HepG2 (cell line): Measurements from ENCODE around the gene ARMH2. TPM values are rescaled to one million over a fixed set of nuclear protein-coding genes. Genes with fewer than 3 reads are reported as not detected.

Source experiments
- AKNA ChIP-seq: sonication (generic); formaldehyde crosslinking; IDR thresholded peaks from 2 replicates; pipeline ENCODE4 v1.4.0; 2020; ENCODE audit warnings: missing genetic modification reagents, borderline replicate concordance
- CBX5 ChIP-seq: sonication (generic); formaldehyde crosslinking; IDR thresholded peaks from 2 replicates; pipeline ENCODE4 v1.4.0; 2020; ENCODE audit warnings: missing genetic modification reagents, borderline replicate concordance
- ETV5 ChIP-seq: IDR thresholded peaks from 2 replicates; pipeline ENCODE4 v1.6.1; 2018; ENCODE audit warnings: missing biosample characterization, missing genetic modification reagents, inconsistent platforms, borderline replicate concordance
- FOSL1 ChIP-seq: sonication (generic); formaldehyde crosslinking; IDR thresholded peaks from 2 replicates; pipeline ENCODE4 v1.9.0; 2021; ENCODE audit warnings: missing genetic modification reagents, borderline replicate concordance
- RARG ChIP-seq: sonication (generic); formaldehyde crosslinking; IDR thresholded peaks from 2 replicates; pipeline ENCODE4 v1.4.0; 2020; ENCODE audit warnings: low read depth, mild to moderate bottlenecking, missing genetic modification reagents
- SRSF4 ChIP-seq: fragments of 200-400 bp; formaldehyde crosslinking; IDR thresholded peaks from one replicate; pipeline ENCODE4 v1.6.1; 2018; ENCODE audit warnings: mild to moderate bottlenecking, low read depth, low read length, moderate library complexity; ENCODE audit not compliant: poor library complexity, severe bottlenecking
- ZGPAT ChIP-seq: IDR thresholded peaks from 2 replicates; pipeline ENCODE4 v1.6.1; 2016; ENCODE audit warnings: mild to moderate bottlenecking
- ZNF280B ChIP-seq: sonication (generic); formaldehyde crosslinking; IDR thresholded peaks from 2 replicates; pipeline ENCODE4 v1.5.0; 2020; ENCODE audit warnings: missing genetic modification reagents, mild to moderate bottlenecking, borderline replicate concordance
- ZNF761 ChIP-seq: sonication (generic); formaldehyde crosslinking; conservative IDR thresholded peaks from 2 replicates; pipeline ENCODE4 v1.4.0; 2020; ENCODE audit warnings: mild to moderate bottlenecking, missing genetic modification reagents
- ZNF770 ChIP-seq: sonication (generic); formaldehyde crosslinking; IDR thresholded peaks from 2 replicates; pipeline ENCODE4 v1.5.0; 2020; ENCODE audit warnings: mild to moderate bottlenecking, missing genetic modification reagents
- polyA plus RNA-seq, 8 experiments: library from polyadenylated mRNA; depleted of rRNA in 3 of 8; stranded (reverse) in 7 of 8; unstranded in 1 of 8; fragments of >200 nt; fragmentation: Illumina TruSeq in 4 of 8; extraction: Trizol in 4 of 8; gene quantifications; 2 replicates each; pipeline versions ENCODE4 v1.2.1 to v1.2.3, GENCODE V29; 2011 to 2016; ENCODE audit warnings: low read depth in 4 of 8, missing spikeins in 1 of 8, mixed read lengths in 1 of 8; ENCODE audit not compliant: insufficient read depth in 1 of 8
- total RNA-seq, 5 experiments: library from RNA; depleted of rRNA; stranded (reverse); fragments of >200 nt; fragmentation: Illumina TruSeq; extraction: Trizol; gene quantifications; 2 replicates each; pipeline ENCODE4 v1.2.3, GENCODE V29; 2016; ENCODE audit warnings: low read depth in 1 of 5

The ARMH2 gene
- total and polyA plus RNA-seq, 2 of the 13 experiments (the other 11 are each of a cell fraction or from before 2014, with no cell fraction given) = not detected

- peak; percentile 91 for TF ChIP-seq ZGPAT
- TF ChIP-seq AKNA = peak; percentile 93
- TF ChIP-seq SRSF4 = no peak
- TF ChIP-seq CBX5 (CRISPR knock-in tag) = peak; percentile 72; the same call in 1 of the 2 replicates
- TF ChIP-seq FOSL1 (CRISPR knock-in tag) = 0 out of 2 replicates have a peak, but pooled peaks have one; percentile 12
- TF ChIP-seq ZNF770 (CRISPR knock-in tag) = peak; percentile 73; the same call in 1 of the 2 replicates
- peak; percentile 82; the same call in 1 of the 2 replicates for TF ChIP-seq ZNF761 (CRISPR knock-in tag)
- peak; percentile 100 for TF ChIP-seq ZNF280B
- peak; percentile 32; the same call in 1 of the 2 replicates for TF ChIP-seq ETV5 (CRISPR knock-in tag)
- TF ChIP-seq RARG (CRISPR knock-in tag) = no peak; the same call in 1 of the 2 replicates
These were observed 23.8 kb downstream of the ARMH2 start, which contains the start of gene GMNN (continued) for GRCh38 chr6:24774696-24775519.
